SIG-M5 (cell line): Measurements from ENCODE around the gene SVOPL.

Experiments
- DNase-seq: peaks from one replicate; lab custom pipeline; 2025; lab: John Stamatoyannopoulos, UW

SVOPL gene

GRCh38 chr7:138661069-138661635 is 40.0 kb downstream of the SVOPL start:
- DNase-seq: no peak

- DNase-seq: no peak
Observed at GRCh38 chr7:138658889-138659288, 42.3 kb downstream of the SVOPL start.

GRCh38 chr7:138657854-138658386 is 43.2 kb downstream of the SVOPL start:
- no peak for DNase-seq

- DNase-seq: no peak
Observed at GRCh38 chr7:138656952-138657351, 44.2 kb downstream of the SVOPL start.

GRCh38 chr7:138654616-138655015 is 46.5 kb downstream of the SVOPL start:
- DNase-seq: no peak

GRCh38 chr7:138649506-138649905 is 51.7 kb downstream of the SVOPL start:
- no peak for DNase-seq

- no peak for DNase-seq
Observed at GRCh38 chr7:138645284-138645683, 55.9 kb downstream of the SVOPL start.

- DNase-seq: no peak
Observed at GRCh38 chr7:138632826-138633602, 68.1 kb downstream of the SVOPL start.

GRCh38 chr7:138632384-138632783 is 68.8 kb downstream of the SVOPL start:
- no peak for DNase-seq

- DNase-seq: no peak
Observed at GRCh38 chr7:138630059-138630610, 71.0 kb downstream of the SVOPL start.

GRCh38 chr7:138627361-138627760 is 73.8 kb downstream of the SVOPL start:
- DNase-seq: no peak

- no peak for DNase-seq
Observed at GRCh38 chr7:138626846-138627245, 74.3 kb downstream of the SVOPL start.

GRCh38 chr7:138625849-138626230 is 75.3 kb downstream of the SVOPL start:
- DNase-seq: no peak

GRCh38 chr7:138625084-138625848 is 75.9 kb downstream of the SVOPL start:
- no peak for DNase-seq

GRCh38 chr7:138622841-138623240 is 78.3 kb downstream of the SVOPL start:
- no peak for DNase-seq

- no peak for DNase-seq
Observed at GRCh38 chr7:138618933-138619332, 82.2 kb downstream of the SVOPL start.

- DNase-seq: no peak
Observed at GRCh38 chr7:138618506-138618905, 82.7 kb downstream of the SVOPL start.

- no peak for DNase-seq
Observed at GRCh38 chr7:138616085-138616484, 85.1 kb downstream of the SVOPL start.

- no peak for DNase-seq
Observed at GRCh38 chr7:138613630-138614029, 87.5 kb downstream of the SVOPL start.

- DNase-seq: no peak
Observed at GRCh38 chr7:138610671-138611170, 90.4 kb downstream of the SVOPL start.

GRCh38 chr7:138608275-138608674 is 92.9 kb downstream of the SVOPL start:
- DNase-seq: no peak
